ENCODE results near the gene DEAF1.
A peak's percentile ranks its signal among the peaks of the same experiment; 100 is the strongest.

Gene DEAF1

DNA sequence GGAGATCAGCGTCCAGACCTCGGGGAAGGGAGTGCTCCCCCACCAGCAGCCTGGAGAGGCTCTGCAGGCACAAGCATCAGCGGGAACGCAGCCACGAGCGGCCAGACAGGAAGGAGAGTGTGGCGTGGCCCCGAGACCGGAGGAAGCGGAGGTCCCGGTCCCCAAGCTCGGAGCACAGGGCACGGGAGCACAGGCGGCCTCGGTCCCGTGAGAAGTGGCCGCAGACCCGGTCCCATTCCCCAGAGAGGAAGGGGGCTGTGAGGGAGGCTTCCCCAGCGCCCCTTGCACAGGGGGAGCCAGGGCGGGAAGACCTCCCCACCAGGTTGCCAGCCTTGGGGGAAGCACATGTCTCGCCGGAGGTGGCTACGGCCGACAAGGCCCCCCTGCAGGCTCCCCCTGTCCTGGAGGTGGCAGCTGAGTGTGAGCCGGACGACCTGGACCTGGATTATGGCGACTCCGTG lies 86.2 kb downstream of the DEAF1 start:
- DNase-seq: no peak

DNA sequence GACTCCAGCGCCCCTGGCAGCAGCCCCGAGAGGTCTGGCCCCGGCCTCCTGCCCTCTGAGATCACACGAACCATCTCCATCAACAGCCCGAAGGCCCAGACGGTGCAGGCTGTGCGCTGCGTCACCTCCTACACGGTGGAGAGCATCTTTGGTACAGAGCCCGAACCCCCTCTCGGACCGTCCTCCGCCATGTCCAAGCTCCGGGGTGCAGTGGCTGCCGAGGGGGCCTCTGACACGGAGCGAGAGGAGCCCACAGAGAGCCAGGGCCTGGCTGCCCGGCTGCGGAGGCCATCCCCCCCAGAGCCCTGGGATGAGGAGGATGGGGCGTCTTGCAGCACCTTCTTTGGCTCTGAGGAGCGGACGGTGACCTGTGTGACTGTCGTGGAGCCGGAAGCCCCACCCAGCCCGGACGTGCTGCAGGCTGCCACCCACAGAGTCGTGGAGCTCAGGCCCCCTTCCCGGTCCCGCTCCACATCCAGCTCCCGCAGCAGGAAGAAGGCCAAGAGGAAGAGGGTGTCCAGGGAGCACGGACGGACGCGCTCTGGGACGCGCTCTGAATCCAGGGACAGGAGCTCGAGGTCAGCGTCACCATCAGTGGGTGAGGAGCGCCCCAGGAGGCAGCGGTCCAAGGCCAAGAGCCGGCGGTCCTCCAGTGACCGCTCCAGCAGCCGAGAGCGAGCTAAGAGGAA lies 86.9 kb downstream of the DEAF1 start:
- no peak for DNase-seq

DNA sequence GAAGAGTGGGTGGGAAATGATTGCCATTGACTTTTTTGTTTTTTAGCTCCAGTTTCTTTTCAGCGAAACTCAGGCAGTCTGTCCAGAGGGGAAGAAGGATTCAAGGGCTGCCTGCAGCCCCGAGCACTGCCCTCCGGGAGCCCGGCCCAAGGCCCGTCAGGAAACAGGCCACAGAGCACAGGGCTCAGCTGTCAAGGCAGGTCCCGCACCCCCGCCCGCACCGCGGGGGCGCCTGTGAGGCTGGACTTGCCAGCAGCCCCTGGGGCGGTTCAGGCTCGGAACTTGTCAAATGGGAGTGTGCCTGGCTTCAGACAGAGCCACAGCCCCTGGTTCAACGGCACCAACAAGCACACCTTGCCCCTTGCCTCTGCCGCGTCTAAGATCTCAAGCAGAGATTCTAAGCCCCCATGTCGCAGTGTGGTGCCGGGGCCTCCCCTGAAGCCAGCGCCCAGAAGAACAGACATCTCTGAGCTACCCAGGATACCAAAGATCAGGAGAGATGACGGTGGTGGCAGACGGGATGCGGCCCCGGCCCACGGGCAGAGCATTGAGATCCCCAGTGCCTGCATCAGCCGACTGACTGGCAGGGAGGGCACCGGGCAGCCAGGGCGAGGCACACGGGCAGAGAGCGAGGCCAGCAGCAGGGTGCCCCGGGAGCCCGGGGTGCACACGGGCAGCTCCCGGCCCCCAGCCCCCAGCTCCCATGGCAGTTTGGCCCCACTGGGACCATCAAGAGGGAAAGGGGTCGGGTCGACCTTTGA lies 87.8 kb downstream of the DEAF1 start:
- DNase-seq: no peak

DNA sequence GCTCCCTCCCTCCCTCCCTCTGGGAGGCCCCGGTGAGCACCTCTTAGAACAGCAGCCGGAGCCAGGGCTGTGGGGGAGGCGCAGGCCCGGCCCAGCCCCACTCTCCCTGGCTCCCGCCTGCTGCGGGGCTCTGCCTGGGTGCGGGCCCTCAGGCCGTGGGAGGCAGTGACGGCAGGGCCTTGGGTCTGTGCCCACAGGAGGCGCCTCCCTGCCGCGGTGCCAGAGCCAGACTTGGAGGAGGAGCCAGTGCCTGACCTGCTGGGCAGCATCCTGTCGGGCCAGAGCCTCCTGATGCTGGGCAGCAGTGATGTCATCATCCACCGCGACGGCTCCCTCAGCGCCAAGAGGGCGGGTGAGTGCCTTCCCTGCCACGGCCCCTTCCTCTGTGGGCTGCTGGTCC lies 88.8 kb downstream of the DEAF1 start:
- peak; percentile 84 for DNase-seq

DNA sequence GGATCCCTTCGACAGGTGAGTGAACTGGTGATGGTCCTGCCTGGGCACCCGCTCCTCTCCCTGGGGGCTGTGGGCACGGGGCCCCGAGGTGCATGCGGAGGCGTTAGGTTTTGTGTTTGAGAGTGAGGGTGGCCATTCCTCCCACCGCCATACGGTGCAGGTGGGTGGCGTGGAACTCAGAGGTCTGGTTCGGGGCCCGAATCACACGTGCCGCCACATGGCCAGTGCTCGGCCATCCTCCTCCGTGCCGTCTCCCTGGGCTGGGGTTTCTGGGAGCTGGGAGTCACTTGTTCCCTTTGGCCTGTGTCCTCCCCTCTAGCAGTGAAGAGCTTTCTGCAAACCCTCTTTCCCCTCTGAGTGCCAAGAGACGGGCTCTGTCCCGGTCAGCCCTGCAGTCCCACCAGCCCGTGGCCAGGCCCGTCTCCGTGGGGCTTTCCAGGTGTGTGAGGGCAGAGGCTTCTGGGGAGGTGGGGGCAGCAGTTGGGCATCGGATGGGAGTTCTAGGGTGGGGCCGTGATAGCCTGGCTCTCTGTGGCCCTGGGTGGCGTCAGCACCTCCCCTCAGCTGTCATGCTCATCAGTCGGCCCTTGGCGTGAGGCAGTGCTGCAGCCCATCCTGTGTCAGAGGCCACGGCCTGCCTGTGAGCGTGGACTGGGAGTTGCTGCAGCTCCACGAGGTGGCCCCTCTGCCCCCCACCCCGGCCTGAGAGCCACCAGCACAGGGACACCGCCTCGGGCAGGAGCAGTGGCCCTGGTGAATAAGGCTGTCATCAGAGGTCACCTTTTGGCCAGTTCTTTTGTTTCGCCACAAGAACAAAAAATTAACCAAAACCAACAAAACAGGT lies 89.5 kb downstream of the DEAF1 start:
- DNase-seq: no peak

DNA sequence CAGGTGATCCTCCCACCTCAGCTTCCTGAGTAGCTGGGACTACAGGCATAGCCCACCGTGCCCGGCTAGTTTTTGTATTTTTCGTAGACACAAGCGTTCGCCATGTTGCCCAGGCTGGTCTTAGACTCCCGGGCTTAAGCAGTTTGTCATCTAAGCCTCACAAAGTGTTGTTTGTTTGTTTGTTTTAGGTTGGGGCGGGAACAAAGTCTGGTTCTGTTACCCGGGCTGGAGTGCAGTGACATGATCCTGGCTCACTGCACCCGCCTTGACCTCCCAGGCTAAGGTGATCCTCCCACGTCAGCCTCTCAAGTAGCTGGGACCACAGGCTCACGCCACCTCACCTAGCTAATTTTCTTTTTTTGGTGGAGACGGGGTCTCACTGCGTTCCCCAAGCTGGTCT lies 91.9 kb downstream of the DEAF1 start:
- no peak for DNase-seq

DNA sequence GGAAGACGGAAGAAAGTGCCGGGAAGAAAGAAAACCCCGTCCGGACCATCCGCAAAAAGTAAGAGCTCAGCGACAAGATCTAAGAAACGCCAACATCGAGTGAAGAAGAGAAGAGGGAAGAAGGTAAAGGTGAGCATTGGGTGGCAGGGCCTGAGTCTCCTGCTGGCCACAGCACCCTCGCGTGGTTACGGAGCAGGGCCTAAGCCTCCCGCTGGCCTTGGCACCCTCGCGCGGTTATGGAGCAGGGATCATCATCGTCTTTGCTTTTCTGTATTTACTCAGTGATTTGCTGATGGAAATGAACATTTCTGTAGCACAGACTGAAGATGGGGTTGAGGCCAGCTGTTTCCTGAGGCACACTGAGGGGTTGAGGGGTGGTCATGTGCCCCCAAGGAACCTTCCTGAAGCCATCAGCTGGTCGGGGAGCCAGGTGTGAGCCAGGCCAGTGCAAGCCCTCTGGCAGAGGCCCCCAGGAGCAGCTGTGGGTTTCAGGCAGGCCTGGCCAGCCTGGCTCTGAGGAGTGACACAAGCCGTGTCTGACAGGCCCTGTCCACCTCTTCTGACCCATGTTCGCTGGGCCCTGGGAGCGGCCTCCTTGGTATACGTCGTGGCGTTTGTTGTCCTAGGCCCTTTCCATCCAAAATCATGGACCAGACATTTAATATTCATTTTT lies 93.3 kb downstream of the DEAF1 start:
- no peak for DNase-seq

DNA sequence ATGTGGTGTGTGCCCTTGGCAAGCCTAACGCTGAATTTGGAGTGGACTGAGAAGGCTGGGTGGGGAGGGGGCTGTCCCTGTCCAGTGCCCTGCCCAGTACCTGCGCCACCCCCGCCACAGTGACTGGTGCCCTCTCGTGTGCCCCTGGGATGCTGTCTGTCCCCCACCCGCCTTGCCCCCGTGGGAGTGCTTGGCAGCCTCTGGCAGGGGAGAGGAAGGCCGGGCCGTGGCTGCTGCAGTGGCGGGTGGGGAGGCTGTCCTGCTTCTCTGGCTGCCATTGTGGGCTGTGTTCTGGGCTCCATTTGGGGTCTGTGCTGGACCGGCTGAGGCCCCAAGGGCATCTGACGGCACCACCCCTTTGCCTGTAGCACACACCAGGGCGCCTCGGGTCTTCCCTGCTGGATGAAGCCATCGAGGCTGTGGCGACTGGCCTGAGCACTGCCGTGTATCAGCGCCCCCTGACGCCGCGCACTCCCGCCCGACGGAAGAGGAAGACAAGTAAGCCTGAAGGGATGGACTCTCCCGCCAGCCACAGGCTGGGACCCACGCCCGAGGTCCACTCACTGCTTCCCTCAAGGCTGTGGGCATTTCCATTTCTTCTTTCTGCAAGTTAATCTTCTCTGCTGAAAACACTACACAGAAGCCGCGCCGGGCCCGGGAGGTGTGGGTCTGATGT lies 96.9 kb downstream of the DEAF1 start:
- DNase-seq: no peak

DNA sequence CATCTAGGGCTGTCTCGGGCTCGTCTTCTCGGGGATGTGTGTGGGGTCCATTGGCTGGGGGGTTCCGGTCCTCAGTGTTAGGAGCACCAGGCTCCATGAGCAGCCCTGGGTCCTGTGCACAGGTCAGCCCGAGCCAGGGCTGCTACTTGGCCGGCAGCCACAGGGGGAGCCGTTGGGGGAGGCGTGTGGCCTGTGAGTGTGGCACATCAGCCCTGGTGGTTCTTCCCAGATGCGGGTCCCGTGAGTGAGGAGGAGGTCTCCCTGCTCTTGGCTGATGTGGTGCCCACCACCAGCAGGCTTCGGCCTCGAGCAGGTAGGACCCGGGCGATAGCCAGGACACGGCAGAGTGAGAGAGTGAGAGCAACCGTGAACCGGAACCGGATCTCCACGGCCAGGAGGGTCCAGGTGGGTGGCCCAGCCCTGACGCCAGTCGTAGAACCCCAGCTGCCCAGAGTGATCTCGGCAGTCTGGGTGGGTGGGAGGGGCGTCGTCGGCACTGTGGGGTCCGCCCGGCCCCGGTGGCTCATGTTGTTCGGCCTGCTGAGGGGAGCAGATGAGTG lies 97.8 kb downstream of the DEAF1 start:
- DNase-seq: no peak

DNA sequence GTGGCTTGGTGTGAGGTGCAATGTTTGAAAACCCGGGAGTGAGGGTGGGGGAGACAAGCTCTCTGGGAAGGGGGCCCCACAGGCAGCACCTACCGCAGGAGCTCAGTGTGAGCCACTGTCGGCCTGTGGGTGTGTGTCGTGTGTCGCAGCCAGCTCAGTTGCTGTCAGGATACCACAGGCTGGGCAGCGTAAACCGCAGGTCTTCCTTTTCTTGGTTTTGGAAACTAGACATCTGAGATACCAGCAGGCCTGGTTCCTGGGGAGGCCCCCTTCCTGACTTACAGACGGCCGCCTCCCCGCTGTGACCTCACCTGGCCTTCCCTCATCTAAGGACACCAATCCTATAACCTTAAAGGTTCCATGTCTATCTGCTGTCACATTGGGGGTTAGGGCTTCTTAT lies 98.6 kb downstream of the DEAF1 start:
- no peak for DNase-seq

DNA sequence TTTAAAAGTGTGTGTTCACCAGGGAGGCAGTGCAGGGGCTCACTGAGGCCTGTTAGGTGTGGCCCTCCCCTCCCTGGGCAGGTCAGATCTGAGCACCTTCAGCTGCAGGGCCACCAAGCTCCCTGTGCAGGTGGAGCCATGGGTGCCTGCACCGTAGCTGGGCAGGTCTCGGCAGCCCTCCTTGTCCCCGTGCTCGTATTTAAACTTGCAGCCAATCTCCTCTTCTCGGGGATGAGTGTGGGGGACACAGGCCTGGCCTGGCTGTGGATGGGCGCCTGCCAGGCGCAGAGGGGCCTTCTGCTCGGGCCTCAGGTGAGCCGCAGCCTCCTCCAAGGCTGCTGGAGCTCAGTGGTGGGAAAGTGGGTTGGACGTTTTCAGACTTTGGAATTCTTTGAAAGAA lies 99.6 kb downstream of the DEAF1 start:
- DNase-seq: no peak
